Thyroid gland (tissue), 4 donors: ENCODE data around the gene TRPC3. TPM values are rescaled to one million over a fixed set of nuclear protein-coding genes. Genes with fewer than 3 reads are reported as not detected.

ENCODE experiments used
- DNase-seq, 2 donors: peaks; one replicate each; pipeline ENCODE4 v3.0.0-alpha.2; 2019
- H3K27ac ChIP-seq, 3 donors: fragments of 200-600 bp; sonication (generic); 1 replicate in 2 of 3; 2 replicates in 1 of 3; pipeline ENCODE4 v1.5.1; 2016 to 2019; ENCODE audit warnings: mild to moderate bottlenecking in 1 of 3, moderate library complexity in 1 of 3
- H3K27me3 ChIP-seq: fragments of 200-600 bp; sonication (generic); one replicate; pipeline ENCODE4 v1.5.1; 2019
- H3K36me3 ChIP-seq, 2 donors: fragments of 200-600 bp; sonication (generic); one replicate each; pipeline ENCODE4 v1.5.1; 2016 to 2019
- H3K4me1 ChIP-seq, 2 donors: fragments of 200-600 bp; sonication (generic); one replicate each; pipeline ENCODE4 v1.5.1; 2017 to 2019
- H3K4me3 ChIP-seq, 3 donors: fragments of 200-600 bp; sonication (generic); replicated peaks in 1 of 3; 1 replicate in 2 of 3; 2 replicates in 1 of 3; pipeline ENCODE4 v1.5.1; 2016; ENCODE audit warnings: mild to moderate bottlenecking in 1 of 3
- H3K9me3 ChIP-seq: fragments of 200-600 bp; sonication (generic); one replicate; pipeline ENCODE4 v1.5.1; 2017
- POLR2A ChIP-seq, 2 donors: fragments of 450-650 bp; IDR thresholded peaks; one replicate each; pipeline ENCODE4 v1.6.1; 2017; ENCODE audit warnings: antibody characterized with exemption in 2 of 2, mild to moderate bottlenecking in 2 of 2, moderate library complexity in 1 of 2
- WGBS, 2 donors: methylation state at CpG; one replicate each; pipeline ENCODE4 v1.1.5; 2017; 5-methylcytosine and 5-hydroxymethylcytosine counted together
- intact Hi-C: fragments of 100-400 bp; cut with DNase I; formaldehyde crosslinking; loops from one replicate; pipeline ENCODE4 v1.15.1; 2023
- total RNA-seq, 4 donors: library from RNA; depleted of rRNA; stranded (reverse); fragments of >200 nt; gene quantifications; one replicate each; pipeline ENCODE4 v1.2.3, GENCODE V29; 2016
- TF ChIP-seq, protein P1 (sequence below), 6 experiments: fragments of 200-600 bp in 3 of 6; fragments of 450-650 bp in 3 of 6; sonication (generic) in 3 of 6; IDR thresholded peaks; one replicate each; pipeline ENCODE4 v1.5.1; 2016 to 2019; ENCODE audit warnings: antibody characterized with exemption in 6 of 6, mild to moderate bottlenecking in 2 of 6, inconsistent platforms in 1 of 6, moderate library complexity in 1 of 6

TRPC3 gene
- total RNA-seq, 4 donors from 2014 or later = 0.27 to 1.1 (median 0.55) TPM

DNA sequence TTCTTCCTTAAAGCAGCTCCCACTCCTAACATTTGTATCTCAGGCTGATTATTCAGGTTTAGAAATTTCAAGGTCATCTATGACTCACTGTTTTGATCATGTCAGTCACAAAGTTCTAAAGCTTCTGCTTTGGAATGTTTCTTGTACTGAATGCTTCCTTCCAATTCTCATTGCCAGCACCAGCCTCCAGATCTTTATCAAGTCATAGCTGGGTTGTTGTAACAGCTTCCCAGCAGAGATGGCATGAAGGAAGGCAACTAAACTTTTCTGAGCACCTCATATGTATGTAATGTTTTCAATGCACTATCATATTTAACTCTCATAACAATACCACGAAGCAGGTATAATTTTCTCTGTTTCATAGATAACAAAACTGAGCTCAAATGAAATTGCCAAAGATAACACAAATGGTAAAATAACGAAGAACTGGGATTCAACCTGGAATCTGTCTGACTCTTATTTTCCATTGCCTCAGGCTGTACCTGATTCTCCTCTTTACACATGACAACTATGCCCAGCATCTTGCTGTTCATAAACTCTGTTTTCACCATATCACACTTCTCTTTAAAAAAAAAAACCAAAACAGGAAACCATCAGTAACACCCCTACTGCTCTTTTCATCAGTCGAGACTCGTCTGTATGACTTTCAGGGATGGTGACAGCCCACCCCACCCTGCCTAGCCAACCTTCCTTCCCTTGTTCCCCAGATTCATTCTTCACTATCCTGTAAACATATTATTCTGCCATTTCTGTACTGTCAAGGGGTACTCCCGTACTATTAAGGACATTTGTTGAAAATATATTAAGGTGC is 13.4 kb downstream of the TRPC3 start:
- no peaks in the 10 kb centered on the region for H3K9me3 ChIP-seq
- TF ChIP-seq POLR2A (IDR thresholded peaks at IDR 0.05) = no peak
- TF ChIP-seq, protein P1, sequence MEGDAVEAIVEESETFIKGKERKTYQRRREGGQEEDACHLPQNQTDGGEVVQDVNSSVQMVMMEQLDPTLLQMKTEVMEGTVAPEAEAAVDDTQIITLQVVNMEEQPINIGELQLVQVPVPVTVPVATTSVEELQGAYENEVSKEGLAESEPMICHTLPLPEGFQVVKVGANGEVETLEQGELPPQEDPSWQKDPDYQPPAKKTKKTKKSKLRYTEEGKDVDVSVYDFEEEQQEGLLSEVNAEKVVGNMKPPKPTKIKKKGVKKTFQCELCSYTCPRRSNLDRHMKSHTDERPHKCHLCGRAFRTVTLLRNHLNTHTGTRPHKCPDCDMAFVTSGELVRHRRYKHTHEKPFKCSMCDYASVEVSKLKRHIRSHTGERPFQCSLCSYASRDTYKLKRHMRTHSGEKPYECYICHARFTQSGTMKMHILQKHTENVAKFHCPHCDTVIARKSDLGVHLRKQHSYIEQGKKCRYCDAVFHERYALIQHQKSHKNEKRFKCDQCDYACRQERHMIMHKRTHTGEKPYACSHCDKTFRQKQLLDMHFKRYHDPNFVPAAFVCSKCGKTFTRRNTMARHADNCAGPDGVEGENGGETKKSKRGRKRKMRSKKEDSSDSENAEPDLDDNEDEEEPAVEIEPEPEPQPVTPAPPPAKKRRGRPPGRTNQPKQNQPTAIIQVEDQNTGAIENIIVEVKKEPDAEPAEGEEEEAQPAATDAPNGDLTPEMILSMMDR (IDR thresholded peaks at IDR 0.05) = no peak
- no peak for DNase-seq

DNA sequence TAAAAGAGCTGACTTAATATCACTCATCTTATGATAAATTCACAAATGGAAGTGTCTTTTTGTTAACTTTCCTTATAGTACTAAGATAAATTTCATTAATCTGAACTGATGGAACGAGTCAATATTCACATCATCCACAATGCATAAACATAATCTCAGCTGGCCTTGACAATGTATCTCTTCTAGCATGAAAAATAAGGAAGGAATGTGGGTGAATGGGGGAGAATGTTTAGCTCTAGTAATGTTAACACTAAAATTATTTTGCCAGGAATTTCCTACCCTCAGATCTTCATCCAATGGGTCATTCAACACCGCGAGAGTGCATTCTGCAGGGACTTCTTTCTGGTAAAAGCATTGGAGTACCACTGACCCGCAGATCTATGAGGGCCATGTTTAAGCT is 15.8 kb downstream of the TRPC3 start:
- WGBS, 2 donors = 83 to 84% methylated on average over 4 of the region's 4 CpGs
- H3K27me3 ChIP-seq = no peaks in the 10 kb centered on the region
- H3K4me1 ChIP-seq = no peaks in the 10 kb centered on the region
- no peak for DNase-seq
- no peak overlapping the region for H3K4me3 ChIP-seq
- H3K36me3 ChIP-seq = no peaks in the 10 kb centered on the region
- H3K27ac ChIP-seq = no peak overlapping the region
- TF ChIP-seq, protein P1 (IDR thresholded peaks at IDR 0.05) = no peak
- no peak for TF ChIP-seq POLR2A (IDR thresholded peaks at IDR 0.05)
- no peaks in the 10 kb centered on the region for H3K9me3 ChIP-seq
- intact Hi-C loops = no loop called here

More for the DNA sequence above, 13.4 kb downstream of the TRPC3 start:
- WGBS, 2 donors = 77 to 84% methylated on average over 5 of the region's 5 CpGs
- H3K36me3 ChIP-seq = no peaks in the 10 kb centered on the region
- intact Hi-C loops = no loop called here
- H3K27ac ChIP-seq = no peak overlapping the region
- H3K4me1 ChIP-seq = no peaks in the 10 kb centered on the region
- H3K27me3 ChIP-seq = no peaks in the 10 kb centered on the region
- no peak overlapping the region for H3K4me3 ChIP-seq

DNA sequence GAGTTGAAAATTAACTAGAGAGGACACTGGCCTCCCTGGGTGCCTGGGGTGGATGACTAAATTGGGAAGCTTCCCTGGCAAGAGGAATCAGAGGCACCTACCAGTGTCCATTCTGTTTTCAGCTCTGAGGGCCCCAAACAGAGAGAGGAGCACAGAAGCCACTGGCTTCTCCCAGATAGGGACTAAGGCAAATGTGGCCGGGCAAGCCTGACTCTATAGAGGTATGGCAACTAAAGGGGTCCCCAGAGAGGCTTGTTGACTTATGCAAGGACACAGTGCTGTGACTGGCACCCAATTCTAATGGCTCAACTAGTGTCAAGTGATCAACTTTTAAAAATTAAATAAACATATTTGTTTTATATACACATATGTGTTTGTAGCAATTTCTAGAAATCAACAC is 17.2 kb downstream of the TRPC3 start:
- Histone ChIP-seq H3K4me3 (no peak overlapping the region), H3K9me3 (no peaks in the 10 kb centered on the region), H3K36me3 (no peaks in the 10 kb centered on the region), H3K4me1 (no peaks in the 10 kb centered on the region), H3K27me3 (no peaks in the 10 kb centered on the region), H3K27ac (no peak overlapping the region)
- DNase-seq = no peak
- intact Hi-C loops = no loop called here
- TF ChIP-seq, protein P1 (IDR thresholded peaks at IDR 0.05) = no peak
- TF ChIP-seq POLR2A (IDR thresholded peaks at IDR 0.05) = no peak
- 65 to 69% methylated on average over 1 of the region's 1 CpG for WGBS, 2 donors

DNA sequence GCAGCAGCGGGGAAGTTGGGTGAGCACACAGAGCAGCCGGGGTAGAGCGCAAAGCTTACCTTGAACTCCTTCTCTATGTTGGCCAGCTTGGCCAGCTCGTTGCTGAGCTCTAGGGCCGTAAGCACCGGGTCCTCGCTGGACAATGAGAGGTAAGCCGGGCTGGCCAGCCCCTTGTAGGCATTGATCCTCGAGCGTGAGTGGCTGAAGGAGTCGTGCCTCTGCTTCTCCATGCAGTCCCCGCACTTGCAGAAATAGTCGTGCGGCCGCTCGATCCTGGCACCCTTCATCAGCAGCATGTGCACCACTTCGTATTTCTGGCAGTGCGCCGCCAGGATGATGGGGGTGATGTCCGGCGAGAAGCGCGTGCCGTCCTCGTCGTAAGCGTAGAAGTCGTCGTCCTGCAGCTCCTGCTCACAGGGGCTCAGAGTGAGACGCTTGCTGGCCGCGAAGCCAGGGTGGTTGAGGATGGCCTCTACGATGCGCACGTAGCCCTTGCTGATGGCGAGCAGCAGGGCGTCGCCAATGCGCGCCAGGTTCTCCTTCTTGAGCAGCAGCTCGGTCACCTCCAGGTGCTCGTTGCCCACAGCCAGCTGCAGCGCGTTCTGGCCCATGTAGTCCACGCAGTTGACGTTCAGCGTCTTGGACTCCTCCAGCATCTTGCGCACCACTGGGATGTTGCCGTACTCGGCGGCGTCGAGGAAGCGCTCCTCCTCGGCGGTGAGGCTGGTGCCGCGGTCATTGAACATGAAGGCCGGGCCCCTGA is 19.5 kb downstream of the TRPC3 start:
- H3K4me1 ChIP-seq = no peaks in the 10 kb centered on the region
- H3K36me3 ChIP-seq = no peaks in the 10 kb centered on the region
- DNase-seq = no peak
- intact Hi-C loops = no loop called here
- no peaks in the 10 kb centered on the region for H3K27me3 ChIP-seq
- TF ChIP-seq, protein P1 (IDR thresholded peaks at IDR 0.05) = no peak
- no peak for TF ChIP-seq POLR2A (IDR thresholded peaks at IDR 0.05)
- no peak overlapping the region for H3K4me3 ChIP-seq
- no peaks in the 10 kb centered on the region for H3K9me3 ChIP-seq
- no peak overlapping the region for H3K27ac ChIP-seq
- 69 to 71% methylated on average over 46 to 54 of the region's 59 CpGs for WGBS, 2 donors

DNA sequence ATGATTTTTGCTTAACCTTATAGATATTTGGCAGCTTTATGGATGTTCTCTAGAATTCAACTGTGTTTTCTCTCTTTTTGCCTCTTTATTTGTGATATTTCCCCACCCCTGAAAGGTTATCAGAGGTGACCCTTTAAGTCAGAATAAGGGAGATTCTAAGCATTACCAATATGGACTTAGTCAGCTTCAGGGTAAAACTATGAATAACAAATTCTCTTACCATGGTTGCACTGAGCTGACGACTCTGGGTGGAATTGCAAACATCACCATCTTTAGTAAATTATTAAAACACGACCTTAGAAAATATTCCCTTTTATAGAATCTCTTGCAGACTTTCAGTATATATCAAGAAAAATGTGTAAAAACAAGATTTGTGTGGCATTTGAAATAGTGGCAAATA is 21.6 kb downstream of the TRPC3 start:
- no peak for DNase-seq
- 79 to 82% methylated on average over 2 of the region's 2 CpGs for WGBS, 2 donors
- no peaks in the 10 kb centered on the region for H3K27me3 ChIP-seq
- H3K27ac ChIP-seq = no peak overlapping the region
- H3K9me3 ChIP-seq = no peaks in the 10 kb centered on the region
- no peaks in the 10 kb centered on the region for H3K36me3 ChIP-seq
- H3K4me1 ChIP-seq = no peaks in the 10 kb centered on the region
- H3K4me3 ChIP-seq = no peak overlapping the region
- intact Hi-C loops = no loop called here
- no peak for TF ChIP-seq POLR2A (IDR thresholded peaks at IDR 0.05)
- TF ChIP-seq, protein P1 (IDR thresholded peaks at IDR 0.05) = no peak
